ENCODE data around the gene C2orf49. TPM values are rescaled to one million over a fixed set of nuclear protein-coding genes. Genes with fewer than 3 reads are reported as not detected.

The C2orf49 gene
- total RNA-seq, 1 donor from 2014 or later = 20.8 TPM

DNA sequence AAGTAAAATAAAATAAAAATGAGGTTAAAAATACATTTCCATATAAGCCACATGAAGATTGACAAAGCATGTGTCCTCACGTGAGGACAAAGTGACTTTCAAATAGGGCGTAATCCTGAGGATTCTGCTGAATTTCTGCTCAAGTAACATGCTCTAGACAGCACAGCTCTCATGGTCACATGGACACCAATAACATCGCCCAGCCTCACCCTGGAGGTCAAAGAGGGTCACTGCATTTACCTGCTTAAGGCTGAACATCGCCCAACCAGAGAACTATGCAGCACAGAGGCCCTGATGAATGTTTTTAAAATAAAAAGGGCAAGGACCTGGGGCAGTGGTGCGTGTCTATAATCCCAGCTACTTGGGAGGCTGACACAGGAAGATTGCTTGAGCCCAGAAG, 38.0 kb upstream of the C2orf49 start:
- H3K27ac Mint-ChIP-seq = no peak overlapping the region
- no peak overlapping the region for H3K4me3 Mint-ChIP-seq
- H3K4me1 Mint-ChIP-seq = peaks cover 6% of the 10 kb centered on the region
- H3K36me3 Mint-ChIP-seq = peaks cover 18% of the 10 kb centered on the region
- no peaks in the 10 kb centered on the region for H3K27me3 Mint-ChIP-seq (ENCODE audit: low read depth)
- TF ChIP-seq, protein P1, sequence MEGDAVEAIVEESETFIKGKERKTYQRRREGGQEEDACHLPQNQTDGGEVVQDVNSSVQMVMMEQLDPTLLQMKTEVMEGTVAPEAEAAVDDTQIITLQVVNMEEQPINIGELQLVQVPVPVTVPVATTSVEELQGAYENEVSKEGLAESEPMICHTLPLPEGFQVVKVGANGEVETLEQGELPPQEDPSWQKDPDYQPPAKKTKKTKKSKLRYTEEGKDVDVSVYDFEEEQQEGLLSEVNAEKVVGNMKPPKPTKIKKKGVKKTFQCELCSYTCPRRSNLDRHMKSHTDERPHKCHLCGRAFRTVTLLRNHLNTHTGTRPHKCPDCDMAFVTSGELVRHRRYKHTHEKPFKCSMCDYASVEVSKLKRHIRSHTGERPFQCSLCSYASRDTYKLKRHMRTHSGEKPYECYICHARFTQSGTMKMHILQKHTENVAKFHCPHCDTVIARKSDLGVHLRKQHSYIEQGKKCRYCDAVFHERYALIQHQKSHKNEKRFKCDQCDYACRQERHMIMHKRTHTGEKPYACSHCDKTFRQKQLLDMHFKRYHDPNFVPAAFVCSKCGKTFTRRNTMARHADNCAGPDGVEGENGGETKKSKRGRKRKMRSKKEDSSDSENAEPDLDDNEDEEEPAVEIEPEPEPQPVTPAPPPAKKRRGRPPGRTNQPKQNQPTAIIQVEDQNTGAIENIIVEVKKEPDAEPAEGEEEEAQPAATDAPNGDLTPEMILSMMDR (IDR thresholded peaks at IDR 0.05; ENCODE audit: unreplicated experiment) = peak; percentile 16
- no peaks in the 10 kb centered on the region for H3K9me3 Mint-ChIP-seq
- no peak for DNase-seq (ENCODE audit: low spot score in 2 of 2, unreplicated experiment in 2 of 2)

DNA sequence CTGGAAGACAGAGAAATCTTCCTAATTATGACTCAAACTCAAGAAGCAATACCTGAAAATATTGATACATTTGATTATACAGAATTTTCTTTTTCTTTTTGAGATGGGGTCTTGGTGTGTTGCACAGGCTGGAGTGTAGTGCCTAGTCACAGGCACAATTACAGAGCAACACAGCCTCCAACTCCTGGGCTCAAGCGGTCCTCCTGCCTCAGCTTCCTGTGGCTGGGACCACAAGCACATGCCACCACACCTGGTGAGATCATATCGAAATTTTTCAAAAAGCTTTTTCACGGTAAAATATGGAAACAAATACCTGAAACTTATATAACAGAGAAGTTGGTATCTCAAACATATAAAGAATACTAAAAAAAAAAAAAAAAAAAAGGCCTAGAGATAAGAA, 35.7 kb upstream of the C2orf49 start:
- no peaks in the 10 kb centered on the region for H3K27me3 Mint-ChIP-seq (ENCODE audit: low read depth)

DNA sequence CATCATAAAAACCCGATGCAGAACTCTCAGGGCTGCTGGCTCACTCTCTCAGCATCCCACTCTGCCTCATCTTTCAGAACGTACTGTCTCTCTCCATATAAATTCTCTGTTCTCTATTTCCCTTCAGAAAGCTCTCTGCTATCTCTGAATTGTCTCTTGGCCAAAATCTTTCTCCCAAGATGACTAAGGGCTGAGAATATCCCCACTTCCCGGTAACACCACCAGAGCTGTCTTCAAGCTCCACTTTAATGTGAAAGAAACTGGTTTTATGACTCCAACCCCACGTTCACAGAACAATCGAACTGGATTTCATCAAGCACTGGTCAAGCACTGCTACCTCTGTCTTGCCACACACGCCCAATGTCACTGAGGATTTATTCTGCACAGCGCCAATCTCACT, 30.2 kb upstream of the C2orf49 start:
- no peaks in the 10 kb centered on the region for H3K4me1 Mint-ChIP-seq
- H3K36me3 Mint-ChIP-seq = peaks cover 17% of the 10 kb centered on the region
- peaks cover 3% of the 10 kb centered on the region for H3K9me3 Mint-ChIP-seq
- no peak for DNase-seq (ENCODE audit: low spot score in 2 of 2, unreplicated experiment in 2 of 2)
- H3K4me3 Mint-ChIP-seq = no peak overlapping the region
- no peak overlapping the region for H3K27ac Mint-ChIP-seq
- no peaks in the 10 kb centered on the region for H3K27me3 Mint-ChIP-seq (ENCODE audit: low read depth)
- TF ChIP-seq, protein P1 (IDR thresholded peaks at IDR 0.05; ENCODE audit: unreplicated experiment) = no peak

More for the DNA sequence above, 35.7 kb upstream of the C2orf49 start:
- Mint-ChIP-seq H3K4me3 (no peak overlapping the region), H3K4me1 (no peaks in the 10 kb centered on the region), H3K27ac (no peak overlapping the region), H3K36me3 (peaks cover 15% of the 10 kb centered on the region), H3K9me3 (no peaks in the 10 kb centered on the region)
- TF ChIP-seq, protein P1 (IDR thresholded peaks at IDR 0.05; ENCODE audit: unreplicated experiment) = no peak
- peak in 1 of 2 experiments; percentile 2 for DNase-seq (ENCODE audit: low spot score in 2 of 2, unreplicated experiment in 2 of 2)

DNA sequence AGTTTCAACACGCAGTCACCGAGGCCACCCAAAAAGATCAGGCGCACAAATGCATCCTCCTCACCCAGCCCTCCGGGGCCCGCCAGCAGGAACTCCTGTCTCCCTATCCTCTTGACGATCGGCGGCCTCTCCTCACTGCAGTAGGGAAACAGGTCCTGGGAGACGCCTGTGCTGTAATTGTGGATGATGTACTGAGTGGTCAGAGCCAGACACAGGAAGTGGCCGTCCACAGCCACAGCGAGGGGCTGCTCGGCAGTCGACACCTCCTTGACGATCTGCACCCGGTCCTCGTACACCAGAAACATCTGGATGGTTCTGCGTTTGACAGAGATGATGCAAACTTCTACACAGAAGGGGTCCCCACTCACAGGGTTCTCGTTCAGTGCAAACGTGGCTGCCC, 29.8 kb upstream of the C2orf49 start:
- DNase-seq (ENCODE audit: low spot score in 2 of 2, unreplicated experiment in 2 of 2) = no peak
- no peak overlapping the region for H3K27ac Mint-ChIP-seq
- peaks cover 3% of the 10 kb centered on the region for H3K9me3 Mint-ChIP-seq
- H3K27me3 Mint-ChIP-seq (ENCODE audit: low read depth) = no peaks in the 10 kb centered on the region
- peaks cover 17% of the 10 kb centered on the region for H3K36me3 Mint-ChIP-seq
- TF ChIP-seq, protein P1 (IDR thresholded peaks at IDR 0.05; ENCODE audit: unreplicated experiment) = no peak
- no peaks in the 10 kb centered on the region for H3K4me1 Mint-ChIP-seq
- no peak overlapping the region for H3K4me3 Mint-ChIP-seq

DNA sequence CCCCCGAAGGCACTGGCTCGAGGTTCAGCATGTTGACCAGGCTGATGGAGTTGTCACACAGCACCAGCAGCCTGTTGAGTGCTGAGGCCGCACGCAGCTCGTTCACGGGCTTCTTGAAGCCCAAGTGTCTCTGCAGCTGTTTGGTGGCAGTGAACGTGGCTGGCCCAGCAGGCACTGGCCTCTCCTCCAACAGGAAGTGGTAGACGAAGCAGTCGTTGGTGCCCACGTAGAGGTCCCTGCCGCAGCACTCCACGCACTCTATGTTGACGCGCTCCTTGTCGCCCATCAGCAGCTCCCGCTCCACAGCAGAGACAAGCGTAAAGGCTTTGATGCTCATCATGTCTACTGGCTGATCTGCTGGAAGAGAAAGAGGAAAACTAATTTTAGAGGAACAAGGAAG, 29.4 kb upstream of the C2orf49 start:
- Mint-ChIP-seq H3K27me3 (ENCODE audit: low read depth) (no peaks in the 10 kb centered on the region), H3K27ac (peak overlapping the region; percentile 47), H3K4me1 (no peaks in the 10 kb centered on the region), H3K9me3 (peaks cover 3% of the 10 kb centered on the region), H3K4me3 (no peak overlapping the region), H3K36me3 (peaks cover 17% of the 10 kb centered on the region)
- TF ChIP-seq, protein P1 (IDR thresholded peaks at IDR 0.05; ENCODE audit: unreplicated experiment) = no peak
- no peak for DNase-seq (ENCODE audit: low spot score in 2 of 2, unreplicated experiment in 2 of 2)

All from mesothelial cell of epicardium (in vitro differentiated cells).